ENCODE results near the gene RBP3.

The RBP3 gene

GRCh38 chr10:47402641-47403301 lies 54.6 kb downstream of the RBP3 start:
- DNase-seq: no peak

DNA sequence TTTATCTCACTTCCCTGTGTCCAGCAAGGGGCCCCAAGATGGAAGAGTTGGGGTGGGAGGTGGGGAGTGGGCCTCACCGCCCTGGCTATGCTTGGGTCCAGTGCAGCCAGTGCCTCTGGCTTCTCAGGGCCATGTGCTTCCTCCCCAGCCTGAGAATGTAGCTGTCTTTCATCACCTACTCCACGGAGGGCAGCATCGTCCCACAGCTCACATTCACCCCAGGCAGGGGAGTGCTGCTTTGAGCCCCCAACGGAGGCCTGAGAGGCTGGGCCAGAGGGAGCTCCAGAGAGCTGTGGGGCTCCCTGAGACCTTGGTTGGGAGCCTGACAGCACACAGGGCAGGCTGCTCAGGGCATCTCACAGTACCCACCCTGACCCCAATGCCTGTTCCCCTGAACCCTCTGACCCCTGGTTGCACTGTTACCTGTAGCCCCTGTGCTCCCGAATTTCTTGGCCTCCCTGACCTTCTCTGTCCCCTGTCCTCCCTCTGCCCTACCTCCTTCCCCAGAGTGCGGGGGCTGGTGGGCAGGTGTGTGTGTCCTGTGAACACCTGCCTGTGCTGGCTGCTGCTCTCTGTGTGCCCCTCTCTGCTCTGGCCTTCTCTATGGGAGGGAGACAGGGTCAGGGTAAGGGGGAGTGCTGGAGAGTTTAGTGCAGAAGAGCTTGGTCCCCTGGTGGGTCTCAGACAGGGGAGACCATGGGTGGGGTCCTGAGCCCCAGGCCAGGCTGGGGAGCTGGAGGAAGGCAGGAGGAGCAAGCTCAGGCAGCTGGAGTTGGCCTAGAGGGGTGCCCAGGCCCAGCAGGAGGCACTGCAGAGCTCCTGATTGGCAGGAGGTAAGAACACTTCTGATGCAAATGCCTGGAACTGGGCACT lies 55.5 kb downstream of the RBP3 start:
- no peak for DNase-seq

DNA sequence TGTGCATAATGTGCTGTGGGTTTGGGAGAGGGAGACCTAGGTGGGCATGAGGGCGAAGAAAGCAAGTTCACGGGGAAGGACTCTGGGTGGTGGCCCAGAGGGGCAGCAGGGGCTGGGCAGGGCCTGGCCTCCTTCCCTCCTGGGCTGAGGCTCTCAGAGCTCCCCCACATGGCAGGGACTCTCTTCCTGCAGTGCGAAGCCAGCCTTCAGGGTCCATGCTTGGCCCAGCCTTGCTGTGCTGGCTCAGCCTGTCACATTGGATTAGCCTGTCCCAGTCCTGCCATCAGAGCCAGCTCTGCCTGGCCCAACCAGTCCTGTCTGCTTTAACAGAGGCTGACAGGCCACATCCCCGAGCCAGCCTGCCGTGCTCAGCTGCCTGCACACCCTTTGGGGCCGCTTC lies 56.3 kb downstream of the RBP3 start:
- DNase-seq: no peak

GRCh38 chr10:47404937-47405336 lies 56.8 kb downstream of the RBP3 start:
- DNase-seq: no peak

DNA sequence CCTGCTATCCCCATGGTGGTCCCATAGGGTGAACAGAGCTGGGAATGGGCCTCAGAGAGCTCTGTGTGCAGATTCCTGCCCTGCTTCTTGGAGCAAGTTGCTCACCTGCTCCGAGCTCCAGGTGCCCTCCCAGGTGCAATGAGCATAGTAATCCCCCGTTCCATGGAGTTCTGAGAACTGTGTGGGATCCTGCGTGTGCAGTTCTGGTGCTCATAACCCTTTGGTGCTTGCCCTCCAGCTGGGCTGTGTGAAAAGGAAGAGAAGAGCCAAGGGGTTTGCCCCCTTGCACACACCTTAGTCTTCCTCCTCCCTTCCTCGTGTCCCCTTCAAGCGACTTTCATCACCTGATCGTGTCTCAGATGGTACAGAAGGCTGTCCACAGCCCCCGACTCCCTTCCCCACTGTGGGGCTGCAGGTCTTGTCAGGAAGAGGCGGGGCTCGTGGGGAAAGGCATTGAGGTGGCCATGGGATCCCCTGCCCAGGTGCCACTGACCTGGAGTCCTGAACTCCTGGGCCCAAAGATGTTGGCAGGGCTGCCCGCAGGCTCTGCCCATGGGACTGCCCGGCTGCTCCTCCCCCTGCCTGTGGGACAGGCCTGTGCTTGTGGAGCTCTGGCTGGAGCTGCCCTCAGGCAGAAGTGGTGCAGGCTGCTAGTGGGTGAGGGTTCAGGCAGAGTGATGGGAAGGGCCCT lies 57.8 kb downstream of the RBP3 start:
- DNase-seq: no peak

- DNase-seq: no peak
Measured at GRCh38 chr10:47406548-47406869, 58.3 kb downstream of the RBP3 start.

DNA sequence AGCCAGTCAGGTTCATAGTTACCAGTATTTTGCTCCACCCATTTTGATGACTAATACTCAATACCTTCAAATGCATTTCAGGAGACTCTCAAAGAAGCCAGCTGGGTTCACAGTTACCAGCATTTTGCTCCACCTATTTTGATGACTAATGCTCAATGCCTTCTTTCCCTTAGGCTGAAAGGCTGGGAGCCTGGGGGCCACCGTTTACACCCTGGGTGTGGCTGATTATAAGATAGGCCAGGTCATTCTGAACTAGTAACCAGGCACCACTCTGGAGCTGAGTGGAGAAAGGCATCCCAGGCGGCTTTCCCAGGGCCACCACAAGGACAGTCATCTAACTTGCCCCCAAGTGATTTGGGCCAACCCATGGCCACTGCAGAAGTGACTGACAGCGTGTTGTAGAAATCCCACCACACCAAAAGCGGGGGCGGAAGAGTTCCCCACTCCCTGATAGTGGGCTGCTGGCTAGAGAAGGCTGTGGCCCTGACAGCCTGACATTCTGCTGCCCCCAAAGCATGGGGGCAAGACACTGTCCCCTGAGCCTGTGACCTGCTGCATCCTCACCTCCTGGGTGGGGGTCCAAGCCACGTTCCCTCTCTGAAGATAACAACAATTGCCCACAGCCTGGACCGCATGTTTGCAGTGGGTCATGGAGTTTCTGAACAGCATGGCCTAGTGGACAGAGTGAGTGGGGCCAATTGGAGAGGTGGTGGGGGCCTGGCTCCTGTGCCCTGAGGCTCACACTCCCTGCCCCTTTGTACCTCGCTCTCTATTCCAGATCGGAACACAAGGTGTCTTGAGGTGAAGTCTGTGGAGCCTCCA lies 58.9 kb downstream of the RBP3 start:
- no peak for DNase-seq
